Spinal cord (tissue), 10 donors: Measurements from ENCODE around the gene CCNI. TPM values are rescaled to one million over a fixed set of nuclear protein-coding genes. Genes with fewer than 3 reads are reported as not detected.

Source experiments
- DNase-seq, 6 donors: peaks; one replicate each; pipeline versions ENCODE4 v3.0.0 to v3.0.0-alpha.2; 2013 to 2015; ENCODE audit warnings: low spot score in 6 of 6, low read depth in 4 of 6
- H3K27ac ChIP-seq: one replicate; pipeline ENCODE4 v1.5.1; 2013; ENCODE audit warnings: low read depth, low read length, control low read depth
- H3K27me3 ChIP-seq: one replicate; pipeline ENCODE4 v1.6.1; 2013; ENCODE audit warnings: low read length; ENCODE audit not compliant: control insufficient read depth, insufficient read depth
- H3K36me3 ChIP-seq: one replicate; pipeline ENCODE4 v1.6.1; 2013; ENCODE audit warnings: low read length; ENCODE audit not compliant: control insufficient read depth, insufficient read depth
- H3K4me1 ChIP-seq: one replicate; pipeline ENCODE4 v1.6.1; 2013; ENCODE audit warnings: low read length; ENCODE audit not compliant: control insufficient read depth, insufficient read depth
- H3K4me3 ChIP-seq: one replicate; pipeline ENCODE4 v1.5.1; 2013; ENCODE audit warnings: low read depth, low read length, control low read depth
- H3K9me3 ChIP-seq: one replicate; pipeline ENCODE4 v1.6.1; 2013; ENCODE audit warnings: low read length; ENCODE audit not compliant: control insufficient read depth, insufficient read depth
- WGBS: methylation state at CpG from one replicate; pipeline ENCODE4 v1.1.5; 2013; ENCODE audit warnings: missing lambda C conversion rate; ENCODE audit not compliant: insufficient coverage; 5-methylcytosine and 5-hydroxymethylcytosine counted together
- polyA plus RNA-seq, 2 donors: library from polyadenylated mRNA; unstranded; fragments of 120-200 nt; gene quantifications; one replicate each; pipeline ENCODE4 v1.2.1, GENCODE V29; 2013; ENCODE audit not compliant: insufficient read length in 2 of 2
- total RNA-seq, 2 donors: library from RNA; depleted of rRNA in 1 of 2; stranded (reverse); fragments of 120-200 nt in 1 of 2; fragments of >200 nt in 1 of 2; gene quantifications; one replicate each; pipeline versions ENCODE4 v1.2.3 to v1.2.4, GENCODE V29; 2013 to 2014
- donor health status: healthy.

CCNI gene
- total and polyA plus RNA-seq, 4 donors, result 193 to 583 (median 396) TPM

DNA sequence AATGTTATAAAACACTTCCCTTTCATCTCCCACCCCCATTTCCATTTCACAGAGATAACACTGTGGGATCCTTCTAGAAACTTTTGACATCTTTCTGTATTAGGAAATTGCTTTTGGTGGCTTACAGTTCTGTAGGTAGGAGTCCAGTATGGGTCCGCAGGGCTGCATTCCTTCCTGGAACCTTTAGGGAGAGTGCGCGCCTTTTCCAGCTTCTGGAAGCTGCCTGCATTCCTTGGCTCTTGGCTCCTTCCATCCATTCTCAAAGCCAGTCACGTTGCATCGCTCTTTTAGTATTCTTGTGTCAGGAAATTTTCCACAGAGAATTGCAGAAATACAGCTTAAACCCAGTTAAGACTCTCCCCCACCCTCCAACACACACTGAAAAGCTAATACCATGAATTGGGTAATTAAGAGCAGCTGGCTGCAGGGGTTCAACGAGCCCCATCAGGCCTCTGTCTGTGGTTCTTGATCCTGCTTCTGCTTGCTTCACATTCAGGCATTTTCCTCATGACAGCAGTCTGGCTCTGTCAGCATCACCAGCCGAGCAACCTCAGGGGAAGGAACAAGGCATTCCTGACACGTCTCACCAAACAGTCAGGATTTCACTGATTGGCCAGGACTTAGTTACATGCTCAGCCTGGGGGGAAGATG lies 77.4 kb downstream of the CCNI start:
- DNase-seq, result peak in 2 of 6 donors; percentile 47 to 66
- H3K4me1 ChIP-seq, result peaks cover 17% of the 10 kb centered on the region
- no peak overlapping the region for H3K4me3 ChIP-seq
- peaks cover 5% of the 10 kb centered on the region for H3K36me3 ChIP-seq
- 43% methylated on average over 7 of the region's 8 CpGs for WGBS
- H3K27me3 ChIP-seq, result no peaks in the 10 kb centered on the region
- H3K9me3 ChIP-seq, result no peaks in the 10 kb centered on the region
- peak overlapping the region; percentile 9 for H3K27ac ChIP-seq

DNA sequence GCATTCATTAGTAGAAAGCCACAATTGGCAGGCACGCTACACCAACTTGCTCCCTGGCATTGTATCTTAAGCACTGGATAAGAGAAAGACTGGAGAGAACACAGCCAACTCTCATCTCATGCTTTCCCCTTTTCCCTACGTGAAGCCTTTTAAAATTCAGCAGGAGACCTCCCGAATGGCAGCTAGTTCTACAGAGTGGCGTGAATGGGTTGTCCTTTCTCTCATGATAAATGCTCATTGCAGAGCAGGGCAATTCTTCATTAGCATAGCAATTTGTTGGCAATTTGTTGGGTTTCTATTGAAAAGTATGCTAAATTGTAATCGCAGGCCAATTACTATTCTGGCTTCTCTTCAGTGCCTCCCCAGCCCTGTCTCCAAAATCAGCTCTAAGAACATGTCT lies 78.3 kb downstream of the CCNI start:
- Histone ChIP-seq H3K4me3 (no peak overlapping the region), H3K27ac (peak overlapping the region; percentile 29), H3K4me1 (peaks cover 17% of the 10 kb centered on the region), H3K27me3 (no peaks in the 10 kb centered on the region), H3K36me3 (peaks cover 5% of the 10 kb centered on the region), H3K9me3 (no peaks in the 10 kb centered on the region)
- WGBS, result 66% methylated on average over 3 of the region's 5 CpGs
- peak in 3 of 6 donors; percentile 50 to 89 (median 83) for DNase-seq

Other genes with a start within 250 kb of the CCNI start
- 1 to 10 TPM; 1.1 to 1.5 TPM for gene SOWAHB, start 177.8 kb downstream of the CCNI start, total RNA-seq
- gene SOWAHB, start 177.8 kb downstream of the CCNI start, polyA plus RNA-seq, result 1 to 10 TPM; 1.0 TPM
- 100 to 1,000 TPM; 156 to 175 TPM for gene SEPTIN11, start 126.2 kb downstream of the CCNI start, total RNA-seq
- gene SEPTIN11, start 126.2 kb downstream of the CCNI start, polyA plus RNA-seq, result 100 to 1,000 TPM; 108 to 147 TPM
- 10 to 100 TPM; 45.7 to 49.2 TPM for gene CCNG2, start 81.2 kb upstream of the CCNI start, total RNA-seq
- 10 to 100 TPM; 57.7 to 62.1 TPM for gene CCNG2, start 81.2 kb upstream of the CCNI start, polyA plus RNA-seq